Cardiac atrium fibroblast (primary cell): Measurements from ENCODE around the gene HMGXB3. TPM values are rescaled to one million over a fixed set of nuclear protein-coding genes. Genes with fewer than 3 reads are reported as not detected.

Source experiments
- total RNA-seq: library from RNA; depleted of rRNA; stranded (reverse); fragments of >200 nt; gene quantifications from 2 replicates; pipeline ENCODE4 v1.2.3, GENCODE V29; 2015

Gene HMGXB3
- total RNA-seq: 22.0 and 28.0 TPM in 2 replicates

GRCh38 chr5:150000256-150000989 lies at the start of gene HMGXB3, which contains the start of gene TIGD6:
TSS of gene HMGXB3 (plus strand) at chr5:150000739. CDS start at chr5:150004853, 4,114 bp downstream.
TSS of gene TIGD6 (minus strand) at chr5:150000654. CDS start at chr5:149996348, 4,306 bp downstream.

GRCh38 chr5:149960272-149961185 lies 40.0 kb upstream of the HMGXB3 start, which contains the start of gene SLC26A2:
TSS of gene SLC26A2 (plus strand) at chr5:149960758. CDS start at chr5:149977653, 16,895 bp downstream.

GRCh38 chr5:150085950-150086715 lies 85.6 kb downstream of the HMGXB3 start, which contains the start of gene CSF1R:
TSS of gene CSF1R (minus strand) at chr5:150086554. CDS start at chr5:150086427, 127 bp downstream.

Other genes starting within 250 kb of the HMGXB3 start
- not detected in 2 replicates for gene PDE6A, start 55.9 kb upstream of the HMGXB3 start, total RNA-seq
- 9.6 and 15.6 TPM in 2 replicates for gene SLC26A2, start 40.0 kb upstream of the HMGXB3 start, total RNA-seq
- 2.9 and 3.4 TPM in 2 replicates for gene TIGD6, start 85 bp upstream of the HMGXB3 start, total RNA-seq
- gene CSF1R, start 85.8 kb downstream of the HMGXB3 start, total RNA-seq: not detected in 2 replicates
- 84.3 and 108 TPM in 2 replicates for gene PDGFRB, start 155.1 kb downstream of the HMGXB3 start, total RNA-seq
- not detected in 2 replicates for gene CDX1, start 166.0 kb downstream of the HMGXB3 start, total RNA-seq
- gene SLC6A7, start 189.3 kb downstream of the HMGXB3 start, total RNA-seq: not detected in 2 replicates